Fibroblast of peridontal ligament (primary cell): Measurements from ENCODE around the gene OR2D2.
"Not testable (repeated sequence)": the region's sequence is repeated elsewhere in the genome, so short reads cannot be mapped to it uniquely, and the experiment has no call there.

Experiments
- DNase-seq: peaks from one replicate; pipeline ENCODE4 v3.0.0-alpha.2; 2010; ENCODE audit errors: extremely low read depth

Gene OR2D2

GRCh38 chr11:6882751-6883150 lies 9.5 kb downstream of the OR2D2 start:
- DNase-seq, result no peak

- no peak for DNase-seq
Measured at GRCh38 chr11:6876914-6877313, 15.4 kb downstream of the OR2D2 start.

GRCh38 chr11:6876325-6876724 lies 16.0 kb downstream of the OR2D2 start, which contains the start of gene OR10A4:
OR10A4 (plus strand) TSS chr11:6876625; CDS start chr11:6876648, 23 bp downstream.
- no peak for DNase-seq

GRCh38 chr11:6875761-6876160 lies 16.5 kb downstream of the OR2D2 start:
- DNase-seq, result no peak

GRCh38 chr11:6871278-6871677 lies 21.0 kb downstream of the OR2D2 start:
- no peak for DNase-seq

GRCh38 chr11:6864438-6864837 lies 27.9 kb downstream of the OR2D2 start:
- peak; percentile 47 for DNase-seq

- DNase-seq, result peak; percentile 16
Measured at GRCh38 chr11:6862961-6863360, 29.3 kb downstream of the OR2D2 start, which contains the start of gene OR10A2. OR10A2 (plus strand) TSS chr11:6863057; CDS start chr11:6869755, 6,698 bp downstream.

GRCh38 chr11:6856871-6857270 lies 35.4 kb downstream of the OR2D2 start:
- peak; percentile 31 for DNase-seq

GRCh38 chr11:6855971-6856541 lies 36.2 kb downstream of the OR2D2 start:
- DNase-seq, result peak; percentile 28

GRCh38 chr11:6854801-6855200 lies 37.5 kb downstream of the OR2D2 start:
- DNase-seq, result not testable (repeated sequence)

- DNase-seq, result no peak
Measured at GRCh38 chr11:6850526-6850925, 41.8 kb downstream of the OR2D2 start.

- no peak for DNase-seq
Measured at GRCh38 chr11:6845383-6845782, 46.9 kb downstream of the OR2D2 start, which contains the start of gene OR10A5. OR10A5 (plus strand) TSS chr11:6845683; CDS start chr11:6845683, 0 bp downstream.

GRCh38 chr11:6844356-6844755 lies 47.9 kb downstream of the OR2D2 start:
- DNase-seq, result no peak

GRCh38 chr11:6843670-6844069 lies 48.6 kb downstream of the OR2D2 start:
- DNase-seq, result no peak

GRCh38 chr11:6841694-6842093 lies 50.6 kb downstream of the OR2D2 start:
- no peak for DNase-seq
